Measurements from ENCODE around the gene VAV2.
"Not testable (repeated sequence)": the region's sequence is repeated elsewhere in the genome, so short reads cannot be mapped to it uniquely, and the experiment has no call there.

Gene VAV2

DNA sequence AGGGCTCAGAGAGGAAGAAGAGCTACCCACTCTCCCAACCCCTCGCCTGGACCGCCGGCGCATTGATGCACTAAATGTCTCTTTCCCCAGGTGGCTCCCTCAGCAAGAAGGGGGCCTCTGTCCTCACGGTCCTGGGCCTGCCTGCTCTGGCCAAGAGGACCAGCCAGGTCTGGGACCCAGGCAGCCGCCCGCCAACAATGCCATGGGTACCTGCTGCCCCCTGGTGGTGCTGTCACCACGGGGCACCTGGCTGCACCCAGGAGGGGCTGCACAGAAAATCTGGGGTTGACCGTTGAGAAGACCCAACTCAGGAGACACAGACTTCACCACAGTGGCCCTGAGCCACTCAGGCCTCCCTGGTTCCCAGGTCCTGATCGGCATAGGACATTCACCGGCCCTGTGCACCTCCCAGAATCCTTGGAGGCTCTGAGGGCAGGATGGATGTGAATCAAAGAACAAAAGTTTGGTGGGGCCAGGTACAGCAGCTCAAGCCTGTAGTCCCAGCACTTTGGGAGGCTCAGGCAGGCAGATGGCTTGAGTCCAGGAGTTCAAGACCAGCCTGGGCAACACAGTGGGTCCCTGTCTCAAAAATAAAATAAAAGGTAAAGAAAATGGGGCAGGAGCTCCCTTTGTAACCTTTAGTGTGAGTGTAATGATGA lies 2.4 kb upstream of the VAV2 start:
- TF ChIP-seq, protein P1, sequence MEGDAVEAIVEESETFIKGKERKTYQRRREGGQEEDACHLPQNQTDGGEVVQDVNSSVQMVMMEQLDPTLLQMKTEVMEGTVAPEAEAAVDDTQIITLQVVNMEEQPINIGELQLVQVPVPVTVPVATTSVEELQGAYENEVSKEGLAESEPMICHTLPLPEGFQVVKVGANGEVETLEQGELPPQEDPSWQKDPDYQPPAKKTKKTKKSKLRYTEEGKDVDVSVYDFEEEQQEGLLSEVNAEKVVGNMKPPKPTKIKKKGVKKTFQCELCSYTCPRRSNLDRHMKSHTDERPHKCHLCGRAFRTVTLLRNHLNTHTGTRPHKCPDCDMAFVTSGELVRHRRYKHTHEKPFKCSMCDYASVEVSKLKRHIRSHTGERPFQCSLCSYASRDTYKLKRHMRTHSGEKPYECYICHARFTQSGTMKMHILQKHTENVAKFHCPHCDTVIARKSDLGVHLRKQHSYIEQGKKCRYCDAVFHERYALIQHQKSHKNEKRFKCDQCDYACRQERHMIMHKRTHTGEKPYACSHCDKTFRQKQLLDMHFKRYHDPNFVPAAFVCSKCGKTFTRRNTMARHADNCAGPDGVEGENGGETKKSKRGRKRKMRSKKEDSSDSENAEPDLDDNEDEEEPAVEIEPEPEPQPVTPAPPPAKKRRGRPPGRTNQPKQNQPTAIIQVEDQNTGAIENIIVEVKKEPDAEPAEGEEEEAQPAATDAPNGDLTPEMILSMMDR (IDR thresholded peaks at IDR 0.05; ENCODE audit: insufficient read depth, missing control alignments) = peak; percentile 93
- FAIRE-seq = no peak
- DNase-seq (ENCODE audit: insufficient read length, low spot score) = peak; percentile 87

DNA sequence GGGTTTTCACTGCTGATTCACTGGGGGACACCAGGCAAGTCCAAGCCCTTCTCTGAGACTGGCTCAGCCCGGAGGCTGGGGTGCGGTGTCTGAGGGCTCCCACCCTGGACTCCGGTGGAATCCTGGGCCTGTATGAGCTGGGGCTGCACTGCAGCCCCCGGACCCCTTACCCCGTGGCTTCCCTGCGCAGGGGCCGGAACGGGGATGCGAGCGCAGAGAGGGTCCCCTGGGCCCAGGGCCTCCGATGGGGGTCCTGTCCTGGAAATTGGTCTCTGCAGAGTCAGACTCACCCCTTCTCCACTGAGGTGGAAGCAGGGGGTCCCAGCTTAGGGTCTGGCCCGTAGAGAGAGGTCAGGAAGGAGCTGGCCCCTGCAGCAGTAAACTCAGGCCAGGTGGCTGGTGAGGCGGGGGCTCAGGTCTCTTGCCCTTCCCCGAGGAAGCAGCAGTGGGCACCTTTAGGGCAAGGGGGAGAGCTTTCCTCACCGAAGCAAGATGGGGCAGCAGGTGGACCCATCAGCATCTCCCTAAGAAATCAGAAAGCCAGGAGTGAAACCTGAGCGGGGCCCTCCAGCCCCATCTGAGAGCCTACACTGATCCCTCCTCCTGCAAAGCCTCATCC lies 1.6 kb upstream of the VAV2 start:
- FAIRE-seq = no peak
- TF ChIP-seq, protein P1 (IDR thresholded peaks at IDR 0.05; ENCODE audit: insufficient read depth, missing control alignments) = no peak
- no peak for DNase-seq (ENCODE audit: insufficient read length, low spot score)

DNA sequence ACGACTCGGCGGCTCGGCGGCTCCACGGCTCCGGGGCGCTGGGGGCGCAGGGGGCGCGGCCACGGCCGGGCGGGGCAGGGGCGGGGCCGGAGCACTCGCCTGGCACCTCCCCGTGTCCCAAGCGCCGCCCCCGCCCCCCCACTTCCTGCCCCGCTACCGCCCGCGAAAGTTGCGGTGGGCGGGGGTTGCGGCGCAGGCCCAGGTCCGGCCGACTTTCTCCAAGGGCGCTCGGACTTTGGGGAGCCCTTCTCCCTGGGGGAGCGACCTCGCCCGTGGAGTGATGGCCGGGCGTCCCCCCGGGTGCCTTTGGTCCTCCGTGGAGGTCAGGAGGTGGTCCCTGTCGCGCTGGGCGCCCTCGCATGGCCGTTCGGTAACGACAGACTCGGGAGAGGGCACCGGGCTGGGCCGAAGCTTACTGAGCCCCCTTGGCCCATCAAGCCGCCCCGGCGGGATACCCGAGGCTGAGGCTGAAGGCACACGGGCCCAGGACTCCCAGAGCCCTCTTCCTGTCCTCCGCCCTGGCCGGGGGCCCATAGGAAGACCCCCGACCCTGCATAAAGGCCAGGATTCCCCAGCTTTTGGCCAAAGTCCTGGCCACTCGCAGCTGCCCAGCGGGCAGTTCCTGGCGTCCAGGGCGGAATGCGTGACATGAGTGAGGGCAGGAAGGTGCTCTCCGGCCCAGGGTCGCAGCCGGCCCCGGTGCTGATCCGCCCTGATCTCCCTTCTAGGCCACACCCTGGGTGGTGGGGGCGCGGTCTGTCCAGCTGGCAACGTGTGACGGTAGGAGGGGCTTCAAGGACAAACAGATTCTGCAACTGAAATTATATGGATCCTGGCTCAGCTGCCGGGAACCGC lies 883 bp upstream of the VAV2 start:
- TF ChIP-seq, protein P1 (IDR thresholded peaks at IDR 0.05; ENCODE audit: insufficient read depth, missing control alignments) = peak; percentile 47
- DNase-seq (ENCODE audit: insufficient read length, low spot score) = no peak
- FAIRE-seq = no peak

DNA sequence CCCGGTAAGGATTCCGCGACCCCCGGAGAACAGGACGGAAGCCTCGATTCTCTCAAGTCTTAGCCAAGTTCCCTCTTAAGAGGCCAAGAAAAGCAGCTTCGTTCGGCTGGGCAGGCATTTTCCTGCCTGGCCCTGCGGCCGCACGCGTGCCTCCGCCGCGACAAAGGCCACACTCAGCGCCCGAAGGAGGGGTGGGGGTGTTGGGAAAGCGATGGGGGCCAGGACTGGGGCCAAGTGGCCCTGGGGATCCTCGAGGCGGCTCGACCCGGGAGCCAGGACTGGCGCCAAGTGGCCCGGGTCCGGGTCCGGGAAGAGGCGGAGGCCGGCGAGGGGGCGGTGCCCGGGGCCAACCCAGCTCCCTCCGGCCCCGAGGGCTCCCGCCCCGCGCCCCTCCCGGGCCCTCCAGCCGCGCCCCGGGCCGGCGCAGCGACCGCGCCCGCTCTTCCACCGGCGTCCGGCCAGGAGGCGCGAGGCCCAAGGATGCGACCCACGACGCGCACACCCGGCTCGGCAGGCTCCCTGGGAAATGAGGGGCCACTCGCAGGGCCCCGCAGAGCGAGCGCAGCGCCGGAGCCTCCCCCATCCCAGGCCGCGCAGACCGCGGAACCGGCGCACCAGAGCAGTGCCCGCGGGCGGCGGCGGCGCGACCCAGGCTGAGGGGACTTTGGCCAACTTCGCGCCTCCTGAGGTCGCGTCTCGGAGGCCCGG lies 756 bp downstream of the VAV2 start:
- TF ChIP-seq, protein P1 (IDR thresholded peaks at IDR 0.05; ENCODE audit: insufficient read depth, missing control alignments) = no peak
- FAIRE-seq (no peak), DNase-seq (ENCODE audit: insufficient read length, low spot score) (no peak)

DNA sequence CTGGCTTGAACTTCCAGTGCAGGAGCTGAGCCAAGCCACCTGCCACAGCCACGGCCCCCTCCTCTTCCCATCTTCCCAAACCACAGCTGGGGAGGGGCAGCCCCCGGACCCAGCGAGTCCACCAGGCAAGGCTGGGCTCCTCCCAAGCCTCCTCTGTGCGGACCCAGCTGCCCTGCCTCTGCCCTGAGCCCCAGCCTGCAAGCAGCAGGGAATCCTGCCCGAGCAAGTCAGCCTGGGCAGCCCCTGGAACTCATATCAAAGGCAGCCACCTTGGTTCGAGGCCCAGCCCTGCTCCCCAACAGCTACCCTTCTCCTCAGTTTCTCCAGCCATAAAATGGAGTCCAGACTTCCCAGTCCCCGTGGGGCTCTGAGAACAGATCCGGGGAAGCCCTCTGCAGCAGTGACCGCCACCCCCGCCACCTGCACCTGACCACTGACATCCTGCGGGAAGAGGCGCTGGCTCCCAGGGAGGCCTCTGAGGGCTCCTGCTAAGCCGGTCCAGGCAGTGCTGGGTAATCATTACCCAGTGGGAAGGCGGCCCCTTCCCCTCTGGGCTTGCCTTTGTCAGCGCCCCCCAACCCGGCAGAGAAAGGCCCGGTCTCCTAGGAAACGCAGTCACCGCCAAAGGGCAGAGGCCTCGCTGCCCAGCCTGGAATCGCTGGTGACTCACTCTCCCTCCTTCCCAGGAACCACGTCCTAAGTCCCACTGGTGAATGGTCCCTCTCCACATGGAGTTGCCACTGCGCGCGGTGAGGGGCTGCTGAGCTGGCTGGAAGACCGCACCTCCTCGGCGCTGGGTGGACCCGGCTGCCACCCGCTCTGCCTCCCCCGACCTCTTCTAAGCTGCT lies 1.5 kb downstream of the VAV2 start:
- TF ChIP-seq, protein P1 (IDR thresholded peaks at IDR 0.05; ENCODE audit: insufficient read depth, missing control alignments) = no peak
- no peak for DNase-seq (ENCODE audit: insufficient read length, low spot score)
- FAIRE-seq = no peak

DNA sequence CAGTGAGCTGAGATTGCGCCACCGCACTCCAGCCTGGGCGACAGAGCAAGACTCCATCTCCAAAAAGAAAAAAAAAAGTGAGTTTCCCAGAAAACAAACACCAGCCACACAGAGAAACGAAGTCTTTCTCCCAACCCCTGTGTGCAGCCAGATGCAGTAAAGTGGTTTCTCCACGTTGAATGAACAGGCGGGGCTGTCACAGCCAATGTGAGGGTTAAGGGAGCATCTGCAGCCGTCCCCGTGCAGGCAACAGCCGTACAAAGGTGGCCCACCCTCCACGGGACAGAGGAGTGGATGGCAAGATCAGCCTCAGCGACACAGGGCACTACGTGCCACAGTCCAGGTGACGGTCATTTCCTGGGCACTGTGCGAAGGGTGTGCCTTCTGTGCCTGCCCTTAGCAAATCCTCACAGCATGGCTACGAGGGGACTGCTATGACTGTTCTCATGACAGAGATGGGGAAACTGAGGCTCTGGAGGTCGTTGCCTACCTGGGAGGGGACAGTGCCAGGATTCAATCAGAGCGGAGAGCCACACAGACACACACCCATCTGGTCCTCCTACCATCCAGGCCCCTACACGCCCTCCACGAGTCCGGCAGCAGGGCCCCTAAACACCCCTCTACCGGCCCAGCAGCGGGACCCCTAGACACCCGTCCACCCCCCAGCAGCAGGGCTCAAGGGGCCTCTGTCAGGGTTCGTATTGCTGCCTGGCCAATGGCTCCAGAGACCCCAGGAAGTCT lies 2.3 kb downstream of the VAV2 start:
- DNase-seq (ENCODE audit: insufficient read length, low spot score) (no peak), FAIRE-seq (no peak)
- TF ChIP-seq, protein P1 (IDR thresholded peaks at IDR 0.05; ENCODE audit: insufficient read depth, missing control alignments) = no peak

DNA sequence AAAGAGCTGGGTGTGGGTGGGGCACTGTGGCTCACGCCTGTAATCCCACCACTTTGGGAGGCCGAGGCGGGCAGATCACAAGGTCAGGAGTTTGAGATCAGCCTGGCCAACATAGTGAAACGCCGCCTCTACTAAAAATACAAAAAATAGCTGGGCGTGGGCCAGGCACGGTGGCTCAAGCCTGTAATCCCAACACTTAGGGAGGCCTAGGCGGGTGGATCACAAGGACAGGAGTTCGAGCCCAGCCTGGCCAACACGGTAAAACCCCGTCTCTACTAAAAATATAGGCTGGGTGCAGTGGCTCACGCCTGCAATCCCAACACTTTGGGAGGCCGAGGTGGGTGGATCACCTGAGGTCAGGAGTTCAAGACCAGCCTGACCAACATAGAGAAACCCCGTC lies 3.4 kb downstream of the VAV2 start:
- DNase-seq (ENCODE audit: insufficient read length, low spot score); FAIRE-seq: not testable (repeated sequence)

Measured in D721Med (cell line).